Activated T-cell treated with anti-CD3 and anti-CD28 coated beads for 24 hours (primary cell): Measurements from ENCODE around the gene TSNAX.

Experiments used
- DNase-seq: peaks from one replicate; pipeline ENCODE4 v3.0.0-alpha.2; 2020; ENCODE audit warnings: low read depth

Gene TSNAX

DNA sequence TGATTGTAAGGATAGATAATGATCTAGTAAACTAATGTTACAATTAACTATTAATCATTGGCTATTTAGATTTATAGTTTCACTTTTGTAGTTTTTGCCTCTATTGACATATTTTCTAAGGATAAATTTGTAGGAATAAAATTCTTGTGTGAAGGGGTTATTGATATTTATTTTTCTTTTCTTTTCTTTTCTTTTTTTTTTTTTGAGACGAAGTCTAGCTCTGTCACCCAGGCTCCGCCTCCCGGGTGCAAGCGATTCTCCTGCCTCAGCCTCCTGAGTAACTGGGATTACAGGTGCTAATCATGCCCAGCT lies 74.2 kb downstream of the TSNAX start:
- no peak for DNase-seq

DNA sequence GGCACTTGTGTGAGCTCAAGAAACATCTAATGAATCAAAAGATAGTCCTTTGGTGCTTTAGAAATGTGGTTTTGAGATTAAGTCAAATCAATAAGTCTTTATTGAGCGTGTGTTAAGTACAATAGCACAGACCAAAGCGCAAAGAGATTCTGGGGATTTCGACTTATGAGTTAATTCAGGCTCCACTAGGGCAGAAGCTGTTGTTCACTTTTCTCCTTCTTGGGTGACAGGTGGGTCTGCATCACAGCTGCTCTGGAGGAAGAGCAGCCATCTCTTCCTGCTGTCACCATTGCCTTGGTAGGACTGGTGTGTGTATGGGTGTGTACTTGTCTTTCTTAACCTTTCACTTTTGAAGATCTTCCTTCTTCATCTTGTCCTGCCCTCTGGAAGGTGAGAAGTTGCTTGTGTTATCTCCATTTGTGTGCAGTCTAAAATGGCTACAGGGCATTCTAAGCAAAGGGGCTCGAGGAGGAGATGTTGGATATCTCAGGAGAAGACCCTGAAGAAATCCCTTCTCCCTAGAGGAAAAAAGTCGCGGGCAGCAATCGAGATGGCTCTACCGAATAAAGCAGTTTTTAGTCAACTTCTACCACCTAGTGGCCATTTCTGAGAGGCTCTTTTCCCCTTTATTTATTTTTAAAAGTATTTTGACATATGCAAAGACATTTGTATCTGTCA lies 75.3 kb downstream of the TSNAX start:
- DNase-seq = no peak

DNA sequence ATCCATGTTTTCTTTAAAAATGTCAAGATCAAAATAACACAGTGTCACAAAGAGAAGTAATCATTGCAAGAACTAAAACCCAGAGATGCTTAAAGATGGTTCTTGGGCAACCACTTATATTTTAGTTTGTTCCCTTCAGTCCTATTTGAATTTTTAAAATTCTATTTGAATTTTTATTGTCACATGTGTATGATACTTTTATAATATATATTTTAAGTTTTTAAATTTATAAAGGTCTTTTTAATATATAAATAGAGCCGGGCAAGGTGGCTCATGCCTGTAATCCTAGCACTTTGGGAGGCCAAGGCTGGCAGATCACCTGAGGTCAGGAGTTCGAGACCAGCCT lies 75.8 kb downstream of the TSNAX start:
- no peak for DNase-seq

DNA sequence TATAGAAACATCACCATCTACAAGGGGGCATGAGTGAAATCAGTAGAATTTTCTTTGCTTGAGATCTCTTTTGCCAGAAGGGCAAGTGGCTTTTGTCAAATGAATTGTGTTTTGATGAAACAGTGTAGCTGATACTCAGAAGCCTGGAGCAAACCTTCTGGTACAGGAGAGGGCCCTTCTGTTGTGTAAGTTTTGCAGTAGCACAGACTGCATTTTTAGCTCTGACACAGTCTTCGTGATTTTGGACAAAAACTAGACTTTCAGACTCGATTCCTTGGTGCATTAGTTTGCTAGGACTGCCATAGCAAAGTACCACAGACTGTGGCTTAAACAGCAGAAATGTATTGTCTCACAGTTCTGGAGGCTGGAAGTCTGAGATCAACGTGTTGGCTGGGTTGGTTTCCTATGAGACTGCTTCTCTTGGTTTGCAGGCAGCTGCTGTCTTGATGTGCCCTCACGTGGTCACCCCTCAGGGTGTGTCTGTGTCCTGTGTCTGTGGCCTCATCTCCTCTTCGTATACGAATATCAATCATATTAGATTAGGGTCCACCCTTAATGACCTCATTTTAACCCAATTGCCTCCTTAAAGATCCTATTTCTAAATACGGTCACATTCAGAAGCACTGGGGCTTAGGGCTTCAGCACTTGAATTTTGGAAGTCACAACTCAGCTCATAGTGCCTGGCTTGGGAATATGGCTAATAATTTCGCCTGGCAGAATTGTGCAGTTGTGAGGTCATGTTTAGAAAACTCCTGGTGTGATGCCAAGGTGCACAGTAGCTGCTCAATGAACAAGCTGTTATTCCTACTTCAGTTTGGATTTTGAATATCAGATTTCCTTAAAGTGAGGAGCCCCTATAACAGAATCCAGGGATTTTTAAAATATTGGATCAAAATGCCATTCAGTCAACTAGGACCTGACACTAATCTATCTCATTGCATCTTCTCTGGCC lies 77.0 kb downstream of the TSNAX start:
- DNase-seq = no peak

DNA sequence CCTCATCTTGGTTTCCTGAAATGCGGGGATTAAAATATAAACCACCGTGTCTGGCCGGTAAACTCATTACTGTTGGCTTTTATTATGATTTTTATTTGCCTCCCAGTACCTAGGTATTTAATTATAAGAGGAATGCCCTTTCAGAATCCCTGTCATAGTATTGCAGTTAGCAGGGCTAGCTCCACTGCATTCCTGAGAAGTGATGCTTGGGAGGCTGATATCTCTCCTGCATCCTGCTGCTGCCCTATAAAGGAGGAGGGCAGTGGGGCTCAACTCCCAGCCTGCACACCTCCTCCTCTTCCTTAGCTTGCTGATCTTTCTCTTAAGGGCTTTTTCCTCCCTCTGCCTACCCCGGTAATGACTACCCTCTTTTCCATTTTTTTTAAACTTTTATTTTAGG lies 78.2 kb downstream of the TSNAX start:
- no peak for DNase-seq

DNA sequence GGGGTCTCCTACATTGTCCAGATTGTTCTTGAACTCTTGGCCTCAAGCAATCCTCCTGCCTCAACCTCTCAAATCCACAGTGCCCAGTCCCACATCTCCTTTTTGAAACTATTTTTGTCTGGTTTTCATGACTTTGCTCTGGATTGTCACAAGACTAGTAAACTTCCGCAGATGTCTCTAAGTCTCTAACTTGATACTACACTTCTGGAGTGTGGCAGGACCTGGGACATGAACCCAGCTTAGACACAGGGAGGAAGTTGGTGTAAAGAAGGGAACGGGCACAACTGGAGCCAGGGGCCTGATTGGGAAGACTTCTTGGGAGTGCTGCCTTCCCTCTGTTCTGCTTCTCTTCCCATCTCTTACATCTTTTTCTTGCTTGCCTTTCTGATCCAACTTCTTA lies 81.9 kb downstream of the TSNAX start:
- no peak for DNase-seq

DNA sequence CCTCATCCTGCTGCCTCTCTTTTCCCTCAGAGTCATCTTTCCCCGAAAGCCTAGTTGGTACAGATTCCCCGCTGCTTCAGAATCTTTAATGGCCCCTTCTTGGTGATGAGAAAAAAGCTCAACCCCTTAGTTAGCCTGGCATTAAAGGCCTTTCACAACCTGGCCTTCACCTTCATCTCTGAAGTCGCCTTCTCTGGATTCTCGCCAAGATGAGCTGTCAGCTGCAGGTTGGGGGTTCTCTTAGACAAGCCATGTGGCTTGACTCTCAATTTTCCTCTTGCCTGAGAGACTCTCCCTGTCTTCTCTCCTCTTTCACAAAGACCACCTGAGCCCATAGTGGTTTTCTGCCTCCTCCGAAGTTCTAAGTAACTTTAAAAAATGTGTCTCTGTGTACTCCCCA lies 82.6 kb downstream of the TSNAX start:
- DNase-seq = no peak

DNA sequence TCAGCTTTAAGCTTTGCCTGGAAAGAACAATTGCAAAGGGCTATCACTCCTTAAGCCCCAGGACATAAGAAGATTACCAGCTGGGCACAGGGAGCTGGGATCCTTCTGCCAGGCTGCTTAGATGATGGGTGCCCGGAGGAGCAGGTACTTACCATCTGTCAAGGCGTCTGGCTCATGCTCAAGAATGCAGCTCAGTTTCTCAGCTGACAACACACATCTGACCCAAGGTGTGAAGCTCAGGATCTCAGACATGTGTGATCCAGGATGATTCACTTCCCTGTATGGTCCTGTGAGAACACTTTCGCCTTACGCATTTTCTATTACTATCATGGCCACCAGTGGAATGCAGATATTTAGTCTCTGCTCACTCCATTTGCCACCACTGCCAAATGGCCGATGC lies 83.4 kb downstream of the TSNAX start:
- DNase-seq = no peak

DNA sequence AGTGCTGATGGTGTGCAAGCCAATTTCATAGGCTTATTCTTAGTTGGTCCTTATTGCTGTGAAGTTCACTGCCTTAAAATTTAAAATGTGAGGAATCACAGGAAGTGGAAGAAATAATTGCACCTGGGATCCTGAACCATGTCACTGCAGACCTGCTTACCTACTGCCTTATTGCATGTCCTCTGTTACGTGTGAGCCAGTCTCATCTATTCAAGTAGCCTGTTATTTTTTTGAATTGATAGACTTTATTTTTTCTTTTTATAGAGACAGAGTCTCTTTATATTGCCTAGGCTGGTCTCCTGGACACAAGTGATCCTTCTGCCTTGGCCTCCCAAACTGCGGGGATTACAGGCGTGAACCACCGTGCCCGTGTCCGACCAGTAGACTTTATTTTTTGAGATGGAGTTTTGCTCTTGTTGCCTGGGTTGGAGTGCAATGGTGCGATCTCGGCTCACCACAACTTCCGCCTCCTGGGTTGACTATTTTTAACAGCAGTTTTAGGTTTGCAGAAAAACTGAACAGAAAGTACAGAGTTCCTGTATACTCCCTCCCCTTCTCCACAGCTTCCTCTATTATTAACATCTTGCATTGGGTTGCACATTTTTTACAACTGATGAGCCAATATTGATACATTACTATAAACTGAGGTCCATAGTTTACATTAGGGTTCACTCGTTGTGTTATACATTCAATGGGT lies 84.1 kb downstream of the TSNAX start:
- peak; percentile 36 for DNase-seq

DNA sequence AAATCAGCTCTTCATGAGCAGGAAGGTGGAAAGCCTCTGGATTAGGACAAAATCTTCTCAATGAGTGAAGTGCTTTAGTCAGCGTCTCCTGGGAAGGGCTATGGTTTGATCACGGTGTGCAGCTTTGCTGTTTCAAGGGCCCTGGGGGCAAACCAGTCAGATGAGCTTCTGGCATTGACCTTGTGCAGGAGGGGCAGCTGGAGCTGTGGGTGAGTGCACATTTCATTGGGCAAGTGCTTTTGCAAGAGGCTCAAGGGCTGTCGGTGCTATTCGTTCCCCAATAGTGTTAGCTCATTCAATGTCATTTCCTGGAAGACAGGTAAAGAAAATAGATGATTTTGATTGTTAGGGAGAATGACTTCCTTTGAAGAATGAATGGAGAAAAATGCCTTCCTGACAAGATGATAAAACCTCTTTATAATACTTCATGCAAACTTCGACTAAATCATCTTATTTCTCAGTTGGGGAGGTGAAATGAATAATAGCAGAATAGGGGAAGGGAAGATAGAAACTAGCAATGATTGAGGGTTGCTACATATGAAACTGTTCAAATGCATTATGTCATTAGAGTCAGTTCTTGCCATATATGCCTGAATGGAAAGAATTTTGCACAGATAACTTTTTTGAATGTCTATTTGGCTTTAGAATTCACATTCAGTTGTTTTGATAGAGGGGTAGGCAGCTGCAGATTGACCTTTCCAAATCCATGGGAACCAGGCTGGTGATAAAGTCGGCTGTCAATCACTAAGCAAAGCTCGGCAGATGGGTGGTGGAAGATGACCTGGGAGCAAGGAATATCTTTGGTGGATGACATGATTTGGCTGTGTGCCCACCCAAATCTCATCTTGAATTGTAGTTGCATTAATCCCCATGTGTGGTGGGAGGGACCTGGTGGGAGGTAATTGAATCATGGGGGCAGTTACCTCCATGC lies 85.2 kb downstream of the TSNAX start:
- no peak for DNase-seq
